ENCODE data around the gene RHOT2. TPM values are rescaled to one million over a fixed set of nuclear protein-coding genes. Genes with fewer than 3 reads are reported as not detected.
A peak's percentile ranks its signal among the peaks of the same experiment; 100 is the strongest.

The RHOT2 gene
- total RNA-seq, 1 donor = 34.5 TPM

- DNase-seq (ENCODE audit: low read depth) = no peak
- TF ChIP-seq CTCF (IDR thresholded peaks at IDR 0.05; ENCODE audit: insufficient read depth, low read length) = no peak
- H3K4me3 ChIP-seq (ENCODE audit: low read depth, low read length) = no peak overlapping the region
These were observed 9.0 kb upstream of the RHOT2 start for GRCh38 chr16:658679-659571.

- no peak overlapping the region for H3K4me3 ChIP-seq (ENCODE audit: low read depth, low read length)
- DNase-seq (ENCODE audit: low read depth) = no peak
- TF ChIP-seq CTCF (IDR thresholded peaks at IDR 0.05; ENCODE audit: insufficient read depth, low read length) = no peak
These were observed 8.3 kb upstream of the RHOT2 start for GRCh38 chr16:659618-660017.

GRCh38 chr16:660132-660458 is 7.8 kb upstream of the RHOT2 start:
- no peak for DNase-seq (ENCODE audit: low read depth)
- H3K4me3 ChIP-seq (ENCODE audit: low read depth, low read length) = no peak overlapping the region
- TF ChIP-seq CTCF (IDR thresholded peaks at IDR 0.05; ENCODE audit: insufficient read depth, low read length) = no peak

GRCh38 chr16:660459-661183 is 7.3 kb upstream of the RHOT2 start:
- H3K4me3 ChIP-seq (ENCODE audit: low read depth, low read length) = no peak overlapping the region
- DNase-seq (ENCODE audit: low read depth) = peak; percentile 89
- TF ChIP-seq CTCF (IDR thresholded peaks at IDR 0.05; ENCODE audit: insufficient read depth, low read length) = peak; percentile 61

GRCh38 chr16:661184-661821 is 6.6 kb upstream of the RHOT2 start:
- no peak for TF ChIP-seq CTCF (IDR thresholded peaks at IDR 0.05; ENCODE audit: insufficient read depth, low read length)
- no peak overlapping the region for H3K4me3 ChIP-seq (ENCODE audit: low read depth, low read length)
- no peak for DNase-seq (ENCODE audit: low read depth)

GRCh38 chr16:662095-662494 is 5.8 kb upstream of the RHOT2 start:
- H3K4me3 ChIP-seq (ENCODE audit: low read depth, low read length) = no peak overlapping the region
- DNase-seq (ENCODE audit: low read depth) = no peak
- TF ChIP-seq CTCF (IDR thresholded peaks at IDR 0.05; ENCODE audit: insufficient read depth, low read length) = no peak
